Natural killer cell treated with Interleukin-12 subunit alpha and Interleukin-12 subunit beta and Interleukin-15 and Interleukin-18, amount 100 ng/mL, for 72 hours (primary cell): Measurements from ENCODE around the gene MAN1B1. TPM values are rescaled to one million over a fixed set of nuclear protein-coding genes. Genes with fewer than 3 reads are reported as not detected.

Source experiments
- ATAC-seq, 2 donors: fragments of 150-1000 bp; cut with Tn5 transposase in 1 of 2; sonication (Bioruptor Pico), chemical (Tn5 transposase) in 1 of 2; 2 replicates each; pipeline ENCODE4 v1.10.0; 2021
- DNase-seq: peaks from one replicate; pipeline ENCODE4 v3.0.0; 2022; ENCODE audit warnings: low spot score
- H3K27ac Mint-ChIP-seq, 2 donors: 1 replicate in 1 of 2; 2 replicates in 1 of 2; pipeline ENCODE4 v1.8.0; 2022; ENCODE audit warnings: mixed read lengths in 2 of 2, mild to moderate bottlenecking in 1 of 2, moderate library complexity in 1 of 2
- H3K27me3 Mint-ChIP-seq, 2 donors: 1 replicate in 1 of 2; 2 replicates in 1 of 2; pipeline ENCODE4 v1.8.0; 2022; ENCODE audit warnings: mixed read lengths in 2 of 2
- H3K36me3 Mint-ChIP-seq: one replicate; pipeline ENCODE4 v1.8.0; 2022; ENCODE audit warnings: mixed read lengths
- H3K4me1 Mint-ChIP-seq, 2 donors: 1 replicate in 1 of 2; 2 replicates in 1 of 2; pipeline ENCODE4 v1.8.0; 2022; ENCODE audit warnings: low read depth in 2 of 2, mixed read lengths in 2 of 2, mild to moderate bottlenecking in 1 of 2
- H3K4me3 Mint-ChIP-seq: one replicate; pipeline ENCODE4 v1.8.0; 2022; ENCODE audit warnings: mixed read lengths
- H3K9me3 Mint-ChIP-seq: 2 replicates; pipeline ENCODE4 v1.8.0; 2022; ENCODE audit warnings: mixed read lengths
- total RNA-seq, 2 donors: library from RNA; stranded (reverse); gene quantifications; one replicate each; pipeline ENCODE4 v1.2.3, GENCODE V29; 2022

MAN1B1 gene
- total RNA-seq, 2 donors from 2014 or later: 34.1 to 55.8 TPM

DNA sequence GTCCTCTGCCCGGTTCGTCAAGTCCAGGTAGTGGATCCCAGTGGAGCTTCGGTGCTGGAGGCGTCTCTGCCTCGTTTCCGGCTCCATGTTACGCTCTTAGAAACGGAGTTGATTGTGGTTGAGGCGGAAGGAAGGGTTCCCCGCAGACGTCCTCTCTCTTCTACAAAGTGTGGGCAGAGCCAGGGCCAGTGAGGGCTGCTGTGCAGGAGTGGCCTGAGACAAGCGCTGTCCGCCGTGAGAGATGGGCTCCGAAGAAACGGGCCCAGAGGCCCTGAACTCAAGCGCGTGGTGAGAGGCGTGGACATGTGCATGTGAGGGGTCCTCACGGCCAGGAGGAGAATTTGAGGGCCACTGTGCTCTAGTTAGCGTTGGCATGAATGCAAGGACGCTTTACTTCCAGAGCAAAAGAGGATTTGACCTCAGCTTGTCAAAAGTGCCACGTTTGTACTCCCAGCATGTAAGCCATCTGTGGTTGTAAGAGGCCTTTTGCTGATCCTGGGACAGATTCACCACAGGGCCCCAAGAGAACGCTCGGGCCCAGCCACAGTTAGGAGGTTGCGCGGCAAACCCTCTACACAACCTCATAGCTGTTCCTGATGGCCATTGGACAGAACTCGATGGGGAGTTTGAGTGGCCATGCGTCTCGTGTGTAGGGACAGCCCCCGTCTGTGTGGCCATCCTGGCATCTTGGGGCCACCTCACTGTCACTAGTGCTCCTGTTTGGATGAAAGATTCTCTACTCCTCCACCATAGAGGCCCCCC is 10.2 kb downstream of the MAN1B1 start:
- Mint-ChIP-seq H3K4me3 (peak overlapping the region; percentile 82), H3K27ac (peak overlapping the region; percentile 83), H3K27me3 (no peaks in the 10 kb centered on the region), H3K4me1 (peaks cover 17% of the 10 kb centered on the region in 2 donors), H3K9me3 (no peaks in the 10 kb centered on the region), H3K36me3 (no peaks in the 10 kb centered on the region)
- no peak for ATAC-seq
- DNase-seq: no peak

DNA sequence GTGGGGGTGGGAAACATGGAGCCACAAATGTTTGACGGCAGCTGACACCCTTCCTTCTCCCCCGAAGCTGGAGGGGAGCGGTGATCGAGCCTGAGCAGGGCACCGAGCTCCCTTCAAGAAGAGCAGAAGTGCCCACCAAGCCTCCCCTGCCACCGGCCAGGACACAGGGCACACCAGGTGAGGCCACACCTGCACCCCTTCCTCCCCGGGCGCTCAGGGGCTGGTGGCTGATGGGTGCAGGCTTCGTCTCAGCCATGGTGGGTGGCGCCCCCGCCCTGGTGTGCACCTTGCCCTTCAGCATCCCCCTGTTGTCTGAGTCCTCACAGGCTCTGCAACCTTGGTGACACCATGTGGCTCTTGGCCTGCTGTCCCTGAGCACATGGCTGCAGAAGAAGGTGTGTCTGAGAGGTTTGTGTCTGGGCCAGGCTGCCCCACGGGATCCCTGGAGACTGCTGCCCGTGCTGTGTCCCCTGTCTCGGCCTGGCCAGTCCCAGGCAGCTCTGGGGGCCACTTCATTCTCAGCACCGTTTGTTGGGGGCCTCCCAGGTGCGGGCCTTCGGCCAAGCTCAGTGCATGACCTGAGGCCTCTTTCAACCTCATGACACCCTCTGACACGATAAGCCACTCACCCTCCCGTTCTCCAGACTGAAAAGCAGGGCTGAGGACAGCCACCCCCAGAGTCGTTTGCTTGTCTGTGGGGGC is 11.1 kb downstream of the MAN1B1 start:
- no peak overlapping the region for H3K4me3 Mint-ChIP-seq

DNA sequence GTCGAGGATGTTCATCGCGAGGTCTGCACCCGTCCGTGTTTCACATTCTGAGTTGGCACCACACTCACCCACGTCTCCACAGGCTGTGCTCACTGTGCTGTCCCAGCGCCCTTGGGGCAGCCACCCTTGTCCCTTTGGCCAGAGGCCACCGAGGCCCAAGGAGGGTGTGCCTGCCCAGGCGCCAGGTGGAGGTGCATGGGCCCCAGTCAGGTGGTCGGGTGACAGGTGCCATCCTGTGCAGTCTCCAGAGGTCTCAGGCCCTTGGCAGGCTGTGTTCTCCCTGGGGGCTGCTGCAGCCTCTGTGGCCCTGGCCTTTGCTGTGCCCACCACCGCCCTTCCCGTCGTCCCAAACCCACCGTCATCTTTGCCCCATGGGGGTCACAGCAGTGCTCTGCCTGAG is 12.4 kb downstream of the MAN1B1 start:
- H3K27ac Mint-ChIP-seq: no peak overlapping the region

More for the DNA sequence above, 11.1 kb downstream of the MAN1B1 start:
- H3K27me3 Mint-ChIP-seq: no peaks in the 10 kb centered on the region
- peaks cover 17% of the 10 kb centered on the region in 2 donors for H3K4me1 Mint-ChIP-seq
- H3K27ac Mint-ChIP-seq: no peak overlapping the region
- DNase-seq (no peak), ATAC-seq (no peak)
- H3K9me3 Mint-ChIP-seq: no peaks in the 10 kb centered on the region
- no peaks in the 10 kb centered on the region for H3K36me3 Mint-ChIP-seq

DNA sequence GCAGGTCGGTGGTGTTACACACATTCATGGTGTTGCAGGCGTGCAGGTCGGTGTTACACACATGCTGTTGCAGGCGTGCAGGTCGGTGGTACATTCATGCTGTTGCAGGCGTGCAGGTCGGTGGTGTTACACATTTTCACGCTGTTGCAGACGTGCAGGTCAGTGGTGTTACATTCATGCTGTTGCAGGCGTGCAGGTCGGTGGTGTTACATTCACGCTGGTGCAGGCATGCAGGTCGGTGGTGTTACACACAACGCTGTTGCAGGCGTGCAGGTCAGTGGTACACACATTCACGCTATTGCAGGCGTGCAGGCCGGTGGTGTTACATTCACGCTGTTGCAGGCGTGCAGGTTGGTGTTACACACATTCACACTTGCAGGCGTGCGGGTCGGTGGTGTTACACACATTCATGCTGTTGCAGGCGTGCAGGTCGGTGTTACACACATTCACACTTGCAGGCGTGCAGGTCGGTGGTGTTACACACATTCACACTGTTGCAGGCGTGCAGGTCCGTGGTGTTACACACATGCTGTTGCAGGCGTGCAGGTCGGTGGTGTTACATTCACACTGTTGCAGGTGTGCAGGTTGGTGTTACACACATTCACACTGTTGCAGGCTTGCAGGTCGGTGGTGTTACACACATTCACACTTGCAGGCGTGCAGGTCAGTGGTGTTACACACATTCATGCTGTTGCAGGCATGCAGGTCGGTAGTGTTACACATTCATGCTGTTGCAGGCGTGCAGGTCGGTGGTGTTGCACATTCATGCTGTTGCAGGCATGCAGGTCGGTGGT is 16.6 kb downstream of the MAN1B1 start:
- H3K4me1 Mint-ChIP-seq: peaks cover 0 to 4% of the 10 kb centered on the region in 2 donors

More for the DNA sequence above, 12.4 kb downstream of the MAN1B1 start:
- no peak for DNase-seq
- H3K9me3 Mint-ChIP-seq: no peaks in the 10 kb centered on the region
- H3K4me3 Mint-ChIP-seq: no peak overlapping the region
- peaks cover 6% of the 10 kb centered on the region for H3K36me3 Mint-ChIP-seq
- ATAC-seq: no peak
- no peaks in the 10 kb centered on the region for H3K27me3 Mint-ChIP-seq
- H3K4me1 Mint-ChIP-seq: peaks cover 17% of the 10 kb centered on the region in 2 donors

DNA sequence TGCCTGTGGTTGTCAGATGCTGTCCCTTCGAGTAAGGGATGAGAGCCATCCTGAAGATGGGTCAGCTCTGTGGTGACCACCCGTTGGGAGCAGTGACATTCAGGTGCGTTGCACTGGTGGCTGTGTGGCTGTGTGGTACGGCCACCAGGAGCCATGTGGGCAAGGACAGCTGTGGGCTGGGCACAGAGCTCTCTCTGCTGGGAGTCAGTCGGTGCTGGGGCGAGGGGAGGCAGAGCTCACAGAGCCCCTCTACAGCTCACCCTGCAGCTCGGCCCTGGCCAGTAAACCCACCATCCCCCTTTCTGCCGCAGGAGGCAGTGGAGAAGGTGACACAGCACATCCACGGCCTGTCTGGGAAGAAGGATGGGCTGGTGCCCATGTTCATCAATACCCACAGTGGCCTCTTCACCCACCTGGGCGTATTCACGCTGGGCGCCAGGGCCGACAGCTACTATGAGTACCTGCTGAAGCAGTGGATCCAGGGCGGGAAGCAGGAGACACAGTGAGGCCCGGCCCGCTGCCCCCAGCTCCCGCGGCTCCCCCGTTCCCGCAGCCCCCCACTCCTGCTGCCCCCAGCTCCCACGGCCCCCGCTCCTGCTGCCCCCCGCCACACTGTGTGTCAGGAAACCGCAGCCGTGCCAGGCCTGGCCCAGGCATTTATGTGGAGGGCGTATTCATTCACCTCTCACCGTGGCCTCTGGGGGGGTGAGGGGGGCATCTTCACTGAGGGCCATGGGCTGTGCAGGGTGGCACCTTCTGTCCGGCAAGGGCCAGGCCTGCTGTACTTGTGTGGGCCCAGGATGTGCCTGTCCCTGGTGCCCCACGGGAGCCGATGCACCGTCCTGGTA is 19.3 kb downstream of the MAN1B1 start:
- H3K27ac Mint-ChIP-seq: no peak overlapping the region
- ATAC-seq: no peak
- no peaks in the 10 kb centered on the region for H3K27me3 Mint-ChIP-seq
- H3K4me1 Mint-ChIP-seq: peaks cover 0 to 3% of the 10 kb centered on the region in 2 donors
- H3K4me3 Mint-ChIP-seq: no peak overlapping the region
- H3K9me3 Mint-ChIP-seq: no peaks in the 10 kb centered on the region
- DNase-seq: no peak
- peaks cover 7% of the 10 kb centered on the region for H3K36me3 Mint-ChIP-seq

More for the DNA sequence above, 16.6 kb downstream of the MAN1B1 start:
- H3K9me3 Mint-ChIP-seq: no peaks in the 10 kb centered on the region
- no peak overlapping the region for H3K4me3 Mint-ChIP-seq
- no peak overlapping the region for H3K27ac Mint-ChIP-seq
- no peak for DNase-seq
- H3K36me3 Mint-ChIP-seq: peaks cover 7% of the 10 kb centered on the region
- H3K27me3 Mint-ChIP-seq: no peaks in the 10 kb centered on the region
- no peak for ATAC-seq

DNA sequence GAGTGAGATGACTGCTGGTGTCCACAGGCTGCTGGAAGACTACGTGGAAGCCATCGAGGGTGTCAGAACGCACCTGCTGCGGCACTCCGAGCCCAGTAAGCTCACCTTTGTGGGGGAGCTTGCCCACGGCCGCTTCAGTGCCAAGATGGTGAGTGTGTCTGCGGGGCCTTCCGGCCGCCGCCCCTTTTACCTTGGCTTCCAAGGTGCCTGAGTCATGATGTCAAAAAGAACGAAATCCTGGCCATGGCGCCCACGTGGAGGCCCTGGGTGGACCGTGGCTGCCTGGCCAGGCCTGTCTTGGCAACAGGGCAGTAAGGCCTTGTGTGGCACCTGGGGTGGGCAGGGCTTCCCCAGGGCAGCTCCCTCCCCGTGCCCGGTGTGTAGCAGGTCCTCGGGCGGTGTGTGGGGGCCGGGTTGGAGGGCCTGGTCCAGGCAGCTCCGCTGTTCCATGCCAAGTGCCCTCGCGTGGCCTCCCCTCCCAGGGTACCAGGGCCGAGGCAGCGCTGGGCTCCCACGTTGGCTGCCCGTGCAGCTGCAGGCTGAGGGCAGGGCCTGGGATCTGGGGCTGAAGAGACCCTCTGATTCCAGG is 20.0 kb downstream of the MAN1B1 start:
- DNase-seq: no peak
- Mint-ChIP-seq H3K27me3 (no peaks in the 10 kb centered on the region), H3K27ac (no peak overlapping the region), H3K4me3 (no peak overlapping the region), H3K9me3 (no peaks in the 10 kb centered on the region), H3K36me3 (peaks cover 7% of the 10 kb centered on the region), H3K4me1 (peaks cover 0 to 3% of the 10 kb centered on the region in 2 donors)
- ATAC-seq: no peak

DNA sequence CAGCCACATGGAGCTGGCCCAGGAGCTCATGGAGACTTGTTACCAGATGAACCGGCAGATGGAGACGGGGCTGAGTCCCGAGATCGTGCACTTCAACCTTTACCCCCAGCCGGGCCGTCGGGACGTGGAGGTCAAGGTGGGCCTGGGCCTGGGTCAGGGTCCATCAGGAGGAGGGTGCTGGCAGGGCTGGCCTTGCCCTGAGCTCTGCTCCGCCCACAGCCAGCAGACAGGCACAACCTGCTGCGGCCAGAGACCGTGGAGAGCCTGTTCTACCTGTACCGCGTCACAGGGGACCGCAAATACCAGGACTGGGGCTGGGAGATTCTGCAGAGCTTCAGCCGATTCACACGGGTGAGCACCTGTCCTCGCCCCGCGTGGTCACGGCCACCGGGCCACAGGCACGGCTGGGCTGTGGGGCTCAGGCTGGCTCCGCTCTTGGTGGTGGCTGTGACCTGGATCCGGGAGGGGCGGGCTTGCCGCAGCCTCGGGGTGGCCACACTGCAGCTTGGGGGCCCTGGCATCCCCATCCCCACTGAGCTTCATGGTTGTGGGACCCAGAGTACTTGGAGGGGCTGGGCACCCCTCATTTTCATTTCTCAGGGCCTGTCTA is 20.6 kb downstream of the MAN1B1 start:
- Mint-ChIP-seq H3K27ac (no peak overlapping the region), H3K36me3 (peaks cover 7% of the 10 kb centered on the region), H3K4me1 (peaks cover 0 to 3% of the 10 kb centered on the region in 2 donors), H3K27me3 (no peaks in the 10 kb centered on the region), H3K4me3 (no peak overlapping the region), H3K9me3 (no peaks in the 10 kb centered on the region)
- DNase-seq (no peak), ATAC-seq (no peak)

DNA sequence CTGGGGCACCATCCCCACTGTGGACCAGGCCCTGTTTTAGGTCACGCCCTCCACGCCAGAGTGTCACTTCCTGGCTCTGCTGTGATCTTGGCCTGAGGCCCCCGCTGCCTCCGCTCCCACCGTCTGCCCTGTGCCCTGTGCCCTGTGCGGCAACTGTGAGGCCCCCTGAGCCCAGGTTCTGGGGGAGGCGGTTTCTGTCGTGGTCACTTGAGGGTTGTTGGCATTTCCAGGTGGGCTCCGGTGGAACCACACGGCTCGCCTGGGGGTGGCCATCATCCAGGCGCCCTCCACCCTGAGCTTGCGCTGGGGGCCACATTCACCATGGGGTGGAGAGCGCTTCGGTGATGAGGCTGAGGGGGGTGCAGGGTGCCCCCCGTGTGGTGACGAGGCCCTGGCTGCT is 21.2 kb downstream of the MAN1B1 start:
- no peak for DNase-seq
- Mint-ChIP-seq H3K27ac (no peak overlapping the region), H3K9me3 (no peaks in the 10 kb centered on the region), H3K36me3 (peaks cover 7% of the 10 kb centered on the region), H3K27me3 (no peaks in the 10 kb centered on the region), H3K4me1 (peaks cover 0 to 5% of the 10 kb centered on the region in 2 donors), H3K4me3 (no peak overlapping the region)
- no peak for ATAC-seq

DNA sequence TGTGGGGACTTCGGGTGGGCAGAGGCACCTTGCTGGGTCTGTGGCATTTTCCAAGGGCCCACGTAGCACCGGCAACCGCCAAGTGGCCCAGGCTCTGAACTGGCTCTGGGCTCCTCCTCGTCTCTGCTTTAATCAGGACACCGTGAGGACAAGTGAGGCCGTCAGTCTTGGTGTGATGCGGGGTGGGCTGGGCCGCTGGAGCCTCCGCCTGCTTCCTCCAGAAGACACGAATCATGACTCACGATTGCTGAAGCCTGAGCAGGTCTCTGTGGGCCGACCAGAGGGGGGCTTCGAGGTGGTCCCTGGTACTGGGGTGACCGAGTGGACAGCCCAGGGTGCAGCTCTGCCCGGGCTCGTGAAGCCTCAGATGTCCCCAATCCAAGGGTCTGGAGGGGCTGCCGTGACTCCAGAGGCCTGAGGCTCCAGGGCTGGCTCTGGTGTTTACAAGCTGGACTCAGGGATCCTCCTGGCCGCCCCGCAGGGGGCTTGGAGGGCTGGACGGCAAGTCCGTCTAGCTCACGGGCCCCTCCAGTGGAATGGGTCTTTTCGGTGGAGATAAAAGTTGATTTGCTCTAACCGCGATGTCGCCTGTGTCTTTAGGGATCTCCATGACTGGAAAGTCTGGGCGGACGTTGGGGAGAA is 21.9 kb downstream of the MAN1B1 start:
- H3K27ac Mint-ChIP-seq: no peak overlapping the region
- H3K4me3 Mint-ChIP-seq: no peak overlapping the region
- H3K36me3 Mint-ChIP-seq: peaks cover 6% of the 10 kb centered on the region
- no peak for ATAC-seq
- DNase-seq: no peak
- peaks cover 0 to 5% of the 10 kb centered on the region in 2 donors for H3K4me1 Mint-ChIP-seq
- no peaks in the 10 kb centered on the region for H3K9me3 Mint-ChIP-seq
- no peaks in the 10 kb centered on the region for H3K27me3 Mint-ChIP-seq

DNA sequence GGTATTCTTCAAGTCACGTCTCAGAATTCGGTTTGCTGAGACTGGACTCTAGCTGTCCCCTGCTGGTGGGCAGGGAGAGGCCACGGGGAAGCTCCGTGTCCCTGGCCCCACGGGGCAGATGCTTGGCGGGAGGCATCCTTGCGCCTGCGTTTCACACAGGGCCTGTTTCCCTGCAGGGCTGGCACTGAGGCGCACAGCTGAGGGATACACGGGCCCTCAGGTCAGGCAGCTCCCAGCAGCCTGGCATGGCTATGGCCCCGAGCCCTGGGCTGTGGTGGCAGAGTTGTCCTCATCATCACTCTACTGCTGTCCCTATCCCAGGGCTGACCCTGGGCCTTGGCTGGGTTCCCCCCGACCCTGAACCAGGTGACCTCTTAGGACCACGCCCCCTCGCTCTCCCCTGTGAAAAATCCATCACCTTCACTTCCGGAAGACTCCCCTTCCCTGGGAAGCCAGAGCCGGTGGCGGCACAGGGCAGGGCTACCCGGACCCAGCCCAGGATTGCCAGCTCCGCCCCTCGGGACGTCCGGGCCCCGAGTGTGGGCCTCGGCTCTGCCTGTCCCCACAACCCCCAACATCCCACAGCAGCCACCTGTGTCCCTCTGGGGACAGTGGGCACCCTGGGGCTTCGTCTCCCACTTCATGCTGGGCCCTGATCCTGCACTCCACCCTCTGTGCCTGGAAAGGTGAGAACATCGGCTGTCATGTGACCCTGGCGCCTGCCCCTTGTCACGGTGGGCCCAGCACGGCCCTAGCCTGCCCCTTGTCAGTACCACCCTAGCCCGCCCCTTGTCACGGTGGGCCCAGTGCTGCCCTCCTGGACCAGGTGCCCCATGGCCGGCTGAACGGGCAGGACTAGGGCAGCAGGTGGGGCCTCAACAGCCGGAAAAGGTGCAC is 22.7 kb downstream of the MAN1B1 start:
- no peaks in the 10 kb centered on the region for H3K36me3 Mint-ChIP-seq
- no peak overlapping the region for H3K4me3 Mint-ChIP-seq
- H3K27me3 Mint-ChIP-seq: no peaks in the 10 kb centered on the region
- no peak overlapping the region for H3K27ac Mint-ChIP-seq
- ATAC-seq: no peak
- H3K9me3 Mint-ChIP-seq: no peaks in the 10 kb centered on the region
- peaks cover 0 to 5% of the 10 kb centered on the region in 2 donors for H3K4me1 Mint-ChIP-seq
- DNase-seq: no peak

DNA sequence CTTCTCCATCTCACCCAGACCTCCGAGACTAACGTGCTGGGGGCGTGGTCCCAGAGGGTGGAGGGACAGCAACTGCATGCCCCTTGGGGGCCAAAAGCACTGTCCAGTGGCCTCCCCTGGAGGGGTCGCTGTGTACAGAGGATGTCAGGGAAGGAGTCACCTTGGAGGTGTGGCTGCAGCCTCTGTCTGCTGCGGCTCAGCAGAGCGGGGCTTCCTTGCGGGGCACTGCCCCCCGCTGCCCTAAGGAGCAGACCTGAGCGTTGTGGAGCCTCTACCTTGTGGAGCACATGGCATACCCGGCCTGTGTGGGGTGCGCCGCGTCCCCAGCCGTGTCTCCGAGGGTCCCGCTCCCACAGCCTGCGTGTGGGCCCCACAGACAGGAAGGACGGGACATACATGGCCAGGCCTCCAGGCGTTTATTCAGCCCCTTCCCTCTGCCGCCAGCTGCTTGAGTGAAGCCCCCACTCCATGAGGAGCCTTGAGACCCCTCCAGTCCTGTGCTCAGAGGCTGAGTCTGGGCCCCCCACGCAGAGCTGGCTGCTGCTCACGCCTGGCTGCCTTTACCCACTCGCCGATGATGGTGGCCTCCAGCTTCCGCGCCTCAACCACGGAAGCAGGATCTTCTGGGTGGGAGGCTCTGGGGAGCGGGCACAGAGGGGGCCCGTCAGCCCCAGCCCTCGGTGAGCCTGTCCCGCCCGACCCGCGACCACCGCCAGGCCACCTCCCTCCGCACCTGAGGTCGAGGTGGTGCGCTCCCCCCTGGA is 23.5 kb downstream of the MAN1B1 start:
- DNase-seq (no peak), ATAC-seq (no peak)
- Mint-ChIP-seq H3K9me3 (no peaks in the 10 kb centered on the region), H3K36me3 (no peaks in the 10 kb centered on the region), H3K4me1 (peaks cover 0 to 5% of the 10 kb centered on the region in 2 donors), H3K4me3 (no peak overlapping the region), H3K27ac (peak overlapping the region in 1 of 2 donors; percentile 23), H3K27me3 (no peaks in the 10 kb centered on the region)
